ENCODE results near the gene CD83. TPM values are rescaled to one million over a fixed set of nuclear protein-coding genes. Genes with fewer than 3 reads are reported as not detected.
A peak's percentile ranks its signal among the peaks of the same experiment; 100 is the strongest.

CD83 gene
- total RNA-seq, 5 donors from 2014 or later (not counting 1 experiment from before 2014, with no cell fraction given), result 6.4 to 30.9 (median 11.6) TPM

DNA sequence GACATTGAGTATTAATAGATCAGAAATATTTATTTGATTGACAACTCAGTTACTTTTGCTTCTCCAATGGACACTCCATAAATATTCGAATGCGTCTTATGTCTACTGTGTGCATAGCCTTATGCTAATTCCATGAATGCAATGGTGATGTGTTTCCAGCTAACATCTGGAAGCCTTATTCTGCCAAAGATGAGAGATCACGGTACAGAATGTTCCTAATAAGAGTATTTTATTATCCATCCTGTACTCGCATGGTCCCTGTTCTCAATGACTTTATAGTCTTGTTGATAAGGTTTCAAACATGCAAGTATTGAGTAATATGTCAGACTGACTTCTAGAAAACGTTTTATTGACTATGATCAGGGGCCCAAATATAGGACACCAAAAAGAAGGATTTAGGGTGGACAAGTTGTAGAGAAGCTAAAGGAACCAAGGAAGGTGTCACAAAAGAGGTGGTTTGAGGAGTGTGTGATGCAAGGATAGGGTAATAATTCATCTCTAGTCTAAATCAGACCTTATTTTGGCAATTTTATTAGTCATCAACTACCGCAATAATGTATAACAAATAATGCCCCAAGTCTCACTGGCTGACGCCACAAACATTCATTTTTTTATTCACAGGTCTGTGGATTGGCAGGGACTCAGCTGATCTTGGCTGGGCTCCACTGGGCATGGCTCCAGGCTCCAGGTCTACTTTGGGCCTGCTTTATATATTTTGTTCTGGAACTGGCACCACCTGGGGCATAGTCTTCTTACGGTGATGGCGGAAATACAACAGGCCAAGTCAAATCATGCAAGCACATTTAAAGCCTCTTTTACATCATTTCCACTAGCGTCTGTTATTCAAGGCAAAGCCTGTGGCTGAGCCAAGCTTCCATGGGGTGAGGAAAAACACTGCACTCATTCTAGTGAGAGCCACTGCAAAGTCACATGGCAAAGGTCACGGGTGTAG is 24.5 kb upstream of the CD83 start:
- CTCF ChIA-PET, result interaction anchor here in 1 of 2 donors (0.5 to 0.7 kb wide), 2 partner anchors 23 to 27 kb away, joined by 3 to 4 read pairs; no protein-coding TSS in a partner anchor
- no peaks in the 10 kb centered on the region for H3K36me3 ChIP-seq (ENCODE audit: control insufficient read depth in 2 of 2, extremely low read depth in 1 of 2, insufficient read depth in 1 of 2, low read length in 1 of 2)
- H3K9me3 Mint-ChIP-seq, result peaks cover 0 to 11% (median 10%) of the 10 kb centered on the region in 3 donors
- WGBS (ENCODE audit: insufficient coverage), result 83% methylated on average over 6 of the region's 11 CpGs
- H3K27me3 ChIP-seq (replicated peaks in 1 of 2; ENCODE audit: control insufficient read depth in 2 of 2, extremely low read depth in 1 of 2, insufficient read depth in 2 of 2, low read length in 1 of 2), result peaks cover 0 to 4% of the 10 kb centered on the region in 2 experiments
- H3K9me3 ChIP-seq, result no peaks in the 10 kb centered on the region
- ATAC-seq (replicated peaks in 1 of 4), result no peak
- no peak overlapping the region for H3K27ac Mint-ChIP-seq
- H3K27me3 Mint-ChIP-seq, result peaks cover 3 to 12% of the 10 kb centered on the region in 2 donors
- POLR2A ChIA-PET, result interaction anchor here in 1 of 2 donors (0.7 kb wide), 1 partner anchor 27 kb away, joined by 4 read pairs; no protein-coding TSS in a partner anchor
- no peak overlapping the region for H3K4me3 Mint-ChIP-seq
- H3K36me3 Mint-ChIP-seq, result no peaks in the 10 kb centered on the region
- H3K4me1 ChIP-seq (ENCODE audit: control insufficient read depth in 1 of 2, extremely low read depth in 1 of 2, insufficient read depth in 2 of 2, low read length in 2 of 2), result peaks cover 0 to 2% of the 10 kb centered on the region in 2 experiments
- no peak overlapping the region for H3K27ac ChIP-seq (ENCODE audit: low read length)
- no peak for DNase-seq
- no peak overlapping the region for H3K4me3 ChIP-seq (ENCODE audit: control insufficient read depth in 1 of 2, extremely low read depth in 1 of 2, low read length in 1 of 2)
- peaks cover 5 to 18% (median 7%) of the 10 kb centered on the region in 3 donors for H3K4me1 Mint-ChIP-seq

DNA sequence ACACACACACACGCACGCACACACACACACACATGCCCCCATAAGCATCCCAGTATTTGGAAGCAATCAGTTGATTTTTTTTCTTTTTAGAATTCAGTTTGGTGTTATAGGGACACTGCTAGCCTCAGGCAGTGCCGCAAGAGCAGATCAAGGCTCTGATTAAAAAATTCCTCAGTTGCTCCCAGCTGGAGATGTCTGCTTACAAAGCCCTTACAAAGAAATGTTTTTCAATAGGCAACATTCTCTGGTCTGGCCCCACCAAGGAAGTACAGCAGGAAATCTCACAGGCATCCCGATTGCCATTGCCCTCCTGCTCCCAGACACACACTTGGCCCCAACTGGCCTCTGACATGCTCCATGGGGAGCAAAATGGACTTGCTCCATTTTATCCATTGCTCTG is 22.9 kb upstream of the CD83 start:
- POLR2A ChIA-PET, result interaction anchor here (0.6 to 1.3 kb wide), 3 partner anchors 16 to 28 kb away, joined by 3 to 4 read pairs (median 3); no protein-coding TSS in a partner anchor
- no peak overlapping the region for H3K4me3 Mint-ChIP-seq
- peaks cover 0 to 2% of the 10 kb centered on the region in 2 experiments for H3K4me1 ChIP-seq (ENCODE audit: control insufficient read depth in 1 of 2, extremely low read depth in 1 of 2, insufficient read depth in 2 of 2, low read length in 2 of 2)

GRCh38 chr6:14095437-14095836 is 22.1 kb upstream of the CD83 start:
- peaks cover 10 to 19% (median 14%) of the 10 kb centered on the region in 3 donors for H3K4me1 Mint-ChIP-seq
- no peak overlapping the region for H3K4me3 Mint-ChIP-seq
- ATAC-seq (replicated peaks in 1 of 4) (peak in 3 of 4 experiments; percentile 19 to 57 (median 20)), DNase-seq (peak in 2 of 35 experiments; percentile 13 to 31)
- no peaks in the 10 kb centered on the region for H3K36me3 Mint-ChIP-seq
- peaks cover 0 to 2% of the 10 kb centered on the region in 2 donors for H3K27me3 Mint-ChIP-seq
- peak overlapping the region in 1 of 2 donors; percentile 17 for H3K27ac Mint-ChIP-seq
- Histone ChIP-seq H3K4me3 (ENCODE audit: control insufficient read depth in 1 of 2, extremely low read depth in 1 of 2, low read length in 1 of 2) (no peak overlapping the region), H3K36me3 (ENCODE audit: control insufficient read depth in 2 of 2, extremely low read depth in 1 of 2, insufficient read depth in 1 of 2, low read length in 1 of 2) (no peaks in the 10 kb centered on the region), H3K4me1 (ENCODE audit: control insufficient read depth in 1 of 2, extremely low read depth in 1 of 2, insufficient read depth in 2 of 2, low read length in 2 of 2) (peaks cover 0 to 2% of the 10 kb centered on the region in 2 experiments), H3K27ac (ENCODE audit: low read length) (no peak overlapping the region), H3K9me3 (no peaks in the 10 kb centered on the region), H3K27me3 (replicated peaks in 1 of 2; ENCODE audit: control insufficient read depth in 2 of 2, extremely low read depth in 1 of 2, insufficient read depth in 2 of 2, low read length in 1 of 2) (no peaks in the 10 kb centered on the region)
- H3K9me3 Mint-ChIP-seq, result peaks cover 0 to 11% (median 10%) of the 10 kb centered on the region in 3 donors
- ChIA-PET CTCF (interaction anchor here (0.8 to 1.1 kb wide), 3 partner anchors 13 to 49 kb away, joined by 3 to 6 read pairs (median 3); no protein-coding TSS in a partner anchor), POLR2A (interaction anchor here (0.8 to 1.3 kb wide), 3 partner anchors 17 to 29 kb away, joined by 3 to 5 read pairs (median 4); no protein-coding TSS in a partner anchor)
- 49% methylated on average over 6 of the region's 6 CpGs for WGBS (ENCODE audit: insufficient coverage)

More for the DNA sequence above, 22.9 kb upstream of the CD83 start:
- ATAC-seq (replicated peaks in 1 of 4) (no peak), DNase-seq (no peak)
- Histone ChIP-seq H3K27ac (ENCODE audit: low read length) (peak overlapping the region; percentile 16), H3K9me3 (no peaks in the 10 kb centered on the region), H3K36me3 (ENCODE audit: control insufficient read depth in 2 of 2, extremely low read depth in 1 of 2, insufficient read depth in 1 of 2, low read length in 1 of 2) (no peaks in the 10 kb centered on the region), H3K4me3 (ENCODE audit: control insufficient read depth in 1 of 2, extremely low read depth in 1 of 2, low read length in 1 of 2) (no peak overlapping the region), H3K27me3 (replicated peaks in 1 of 2; ENCODE audit: control insufficient read depth in 2 of 2, extremely low read depth in 1 of 2, insufficient read depth in 2 of 2, low read length in 1 of 2) (peaks cover 0 to 3% of the 10 kb centered on the region in 2 experiments)
- CTCF ChIA-PET, result interaction anchor here (0.9 to 1.1 kb wide), 2 partner anchors 15 to 49 kb away, joined by 3 to 6 read pairs; no protein-coding TSS in a partner anchor
- peak overlapping the region in 1 of 2 donors; percentile 17 for H3K27ac Mint-ChIP-seq
- peaks cover 5 to 13% (median 7%) of the 10 kb centered on the region in 3 donors for H3K4me1 Mint-ChIP-seq
- H3K9me3 Mint-ChIP-seq, result peaks cover 0 to 11% (median 10%) of the 10 kb centered on the region in 3 donors
- no peaks in the 10 kb centered on the region for H3K36me3 Mint-ChIP-seq
- 88% methylated on average over 1 of the region's 4 CpGs for WGBS (ENCODE audit: insufficient coverage)
- H3K27me3 Mint-ChIP-seq, result peaks cover 3 to 9% of the 10 kb centered on the region in 2 donors

GRCh38 chr6:14100138-14100537 is 17.4 kb upstream of the CD83 start:
- peaks cover 6 to 10% of the 10 kb centered on the region in 2 donors for H3K27me3 Mint-ChIP-seq
- Histone ChIP-seq H3K4me3 (ENCODE audit: control insufficient read depth in 1 of 2, extremely low read depth in 1 of 2, low read length in 1 of 2) (no peak overlapping the region), H3K27ac (ENCODE audit: low read length) (no peak overlapping the region), H3K27me3 (replicated peaks in 1 of 2; ENCODE audit: control insufficient read depth in 2 of 2, extremely low read depth in 1 of 2, insufficient read depth in 2 of 2, low read length in 1 of 2) (peaks cover 0 to 9% of the 10 kb centered on the region in 2 experiments), H3K36me3 (ENCODE audit: control insufficient read depth in 2 of 2, extremely low read depth in 1 of 2, insufficient read depth in 1 of 2, low read length in 1 of 2) (no peaks in the 10 kb centered on the region), H3K9me3 (no peaks in the 10 kb centered on the region), H3K4me1 (ENCODE audit: control insufficient read depth in 1 of 2, extremely low read depth in 1 of 2, insufficient read depth in 2 of 2, low read length in 2 of 2) (no peaks in the 10 kb centered on the region)
- ChIA-PET CTCF (no interaction called here), POLR2A (no interaction called here)
- ATAC-seq (replicated peaks in 1 of 4) (no peak), DNase-seq (no peak)
- WGBS (ENCODE audit: insufficient coverage), result 95% methylated on average over 3 of the region's 3 CpGs
- H3K4me1 Mint-ChIP-seq, result peaks cover 12 to 17% (median 16%) of the 10 kb centered on the region in 3 donors
- no peak overlapping the region for H3K4me3 Mint-ChIP-seq
- H3K36me3 Mint-ChIP-seq, result no peaks in the 10 kb centered on the region
- no peak overlapping the region for H3K27ac Mint-ChIP-seq
- no peaks in the 10 kb centered on the region for H3K9me3 Mint-ChIP-seq

DNA sequence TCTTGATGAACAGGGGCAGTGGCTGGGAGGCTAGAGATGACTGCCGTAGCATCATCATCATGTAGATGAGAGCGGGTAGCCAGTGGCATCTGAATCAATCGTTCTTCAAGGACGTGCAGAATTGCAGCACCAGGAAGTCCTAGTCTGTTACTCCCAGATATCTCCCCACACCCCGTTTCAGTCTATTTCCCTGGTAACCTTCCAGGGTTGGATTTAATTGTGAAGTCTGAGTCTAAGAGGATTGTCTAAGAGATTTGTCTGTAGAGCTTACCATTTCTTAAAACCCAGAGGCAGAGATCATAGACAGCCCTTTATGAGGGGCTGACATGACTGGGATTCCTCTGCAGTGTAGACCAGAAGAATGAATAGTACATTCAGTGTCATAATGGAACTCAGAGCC is 16.6 kb upstream of the CD83 start:
- DNase-seq, result no peak
- H3K27me3 ChIP-seq (replicated peaks in 1 of 2; ENCODE audit: control insufficient read depth in 2 of 2, extremely low read depth in 1 of 2, insufficient read depth in 2 of 2, low read length in 1 of 2), result peaks cover 0 to 9% of the 10 kb centered on the region in 2 experiments
- H3K36me3 Mint-ChIP-seq, result no peaks in the 10 kb centered on the region
- peaks cover 10% of the 10 kb centered on the region in 2 donors for H3K27me3 Mint-ChIP-seq
- H3K9me3 Mint-ChIP-seq, result no peaks in the 10 kb centered on the region
- no peak overlapping the region for H3K27ac Mint-ChIP-seq
- no peaks in the 10 kb centered on the region for H3K4me1 ChIP-seq (ENCODE audit: control insufficient read depth in 1 of 2, extremely low read depth in 1 of 2, insufficient read depth in 2 of 2, low read length in 2 of 2)
- H3K4me3 ChIP-seq (ENCODE audit: control insufficient read depth in 1 of 2, extremely low read depth in 1 of 2, low read length in 1 of 2), result no peak overlapping the region
- POLR2A ChIA-PET, result interaction anchor here in 1 of 2 donors (0.5 kb wide), 1 partner anchor 23 kb away, joined by 3 read pairs; no protein-coding TSS in a partner anchor
- peaks cover 7 to 10% (median 9%) of the 10 kb centered on the region in 3 donors for H3K4me1 Mint-ChIP-seq
- no peak overlapping the region for H3K4me3 Mint-ChIP-seq
- CTCF ChIA-PET, result interaction anchor here in 1 of 2 donors (0.8 kb wide), 1 partner anchor 644 kb away, joined by 3 read pairs; no protein-coding TSS in a partner anchor
- WGBS (ENCODE audit: insufficient coverage), result no CpG with 5 or more reads among the region's 5 CpGs
- no peak for ATAC-seq (replicated peaks in 1 of 4)
- H3K27ac ChIP-seq (ENCODE audit: low read length), result no peak overlapping the region
- no peaks in the 10 kb centered on the region for H3K36me3 ChIP-seq (ENCODE audit: control insufficient read depth in 2 of 2, extremely low read depth in 1 of 2, insufficient read depth in 1 of 2, low read length in 1 of 2)
- no peaks in the 10 kb centered on the region for H3K9me3 ChIP-seq

DNA sequence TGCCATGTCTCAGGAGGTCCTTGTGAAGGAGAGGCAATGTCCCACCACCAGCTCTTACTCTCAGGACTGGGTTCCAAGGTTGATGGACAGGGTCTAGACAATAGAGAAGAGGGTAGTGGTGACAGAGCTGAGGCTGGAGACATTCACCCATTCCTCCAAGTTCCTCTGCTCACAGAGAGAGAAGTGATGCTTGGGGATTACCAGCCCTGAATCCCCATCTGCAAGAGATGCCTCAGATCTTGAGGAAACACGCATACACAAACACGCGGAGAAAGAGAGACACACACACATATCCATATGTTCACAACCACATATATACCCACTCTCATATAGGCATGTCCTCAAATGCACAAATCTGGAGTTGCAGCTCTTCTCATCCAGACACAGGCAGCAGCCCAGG is 15.2 kb upstream of the CD83 start:
- Histone ChIP-seq H3K4me1 (ENCODE audit: control insufficient read depth in 1 of 2, extremely low read depth in 1 of 2, insufficient read depth in 2 of 2, low read length in 2 of 2) (no peaks in the 10 kb centered on the region), H3K9me3 (peaks cover 4% of the 10 kb centered on the region), H3K4me3 (ENCODE audit: control insufficient read depth in 1 of 2, extremely low read depth in 1 of 2, low read length in 1 of 2) (no peak overlapping the region), H3K27me3 (replicated peaks in 1 of 2; ENCODE audit: control insufficient read depth in 2 of 2, extremely low read depth in 1 of 2, insufficient read depth in 2 of 2, low read length in 1 of 2) (peaks cover 0 to 9% of the 10 kb centered on the region in 2 experiments), H3K27ac (ENCODE audit: low read length) (no peak overlapping the region), H3K36me3 (ENCODE audit: control insufficient read depth in 2 of 2, extremely low read depth in 1 of 2, insufficient read depth in 1 of 2, low read length in 1 of 2) (no peaks in the 10 kb centered on the region)
- Mint-ChIP-seq H3K27me3 (peaks cover 10% of the 10 kb centered on the region in 2 donors), H3K4me3 (no peak overlapping the region), H3K27ac (no peak overlapping the region), H3K9me3 (peaks cover 0 to 6% (median 2%) of the 10 kb centered on the region in 3 donors), H3K4me1 (peaks cover 7 to 12% (median 10%) of the 10 kb centered on the region in 3 donors), H3K36me3 (no peaks in the 10 kb centered on the region)
- no peak for DNase-seq
- ATAC-seq (replicated peaks in 1 of 4), result no peak
- CTCF ChIA-PET, result no interaction called here
- POLR2A ChIA-PET, result no interaction called here
- 100% methylated on average over 3 of the region's 3 CpGs for WGBS (ENCODE audit: insufficient coverage)

All from T-cell (primary cell).